HG03175 (cell line): ENCODE measurements around the gene EIF1.

Source experiments
- ATAC-seq: cut with Tn5 transposase; IDR thresholded peaks from one replicate; pipeline ENCODE4 v1.9.1; 2021; ENCODE audit warnings: mild to moderate bottlenecking, moderate library complexity; ENCODE audit not compliant: unreplicated experiment

Gene EIF1

DNA sequence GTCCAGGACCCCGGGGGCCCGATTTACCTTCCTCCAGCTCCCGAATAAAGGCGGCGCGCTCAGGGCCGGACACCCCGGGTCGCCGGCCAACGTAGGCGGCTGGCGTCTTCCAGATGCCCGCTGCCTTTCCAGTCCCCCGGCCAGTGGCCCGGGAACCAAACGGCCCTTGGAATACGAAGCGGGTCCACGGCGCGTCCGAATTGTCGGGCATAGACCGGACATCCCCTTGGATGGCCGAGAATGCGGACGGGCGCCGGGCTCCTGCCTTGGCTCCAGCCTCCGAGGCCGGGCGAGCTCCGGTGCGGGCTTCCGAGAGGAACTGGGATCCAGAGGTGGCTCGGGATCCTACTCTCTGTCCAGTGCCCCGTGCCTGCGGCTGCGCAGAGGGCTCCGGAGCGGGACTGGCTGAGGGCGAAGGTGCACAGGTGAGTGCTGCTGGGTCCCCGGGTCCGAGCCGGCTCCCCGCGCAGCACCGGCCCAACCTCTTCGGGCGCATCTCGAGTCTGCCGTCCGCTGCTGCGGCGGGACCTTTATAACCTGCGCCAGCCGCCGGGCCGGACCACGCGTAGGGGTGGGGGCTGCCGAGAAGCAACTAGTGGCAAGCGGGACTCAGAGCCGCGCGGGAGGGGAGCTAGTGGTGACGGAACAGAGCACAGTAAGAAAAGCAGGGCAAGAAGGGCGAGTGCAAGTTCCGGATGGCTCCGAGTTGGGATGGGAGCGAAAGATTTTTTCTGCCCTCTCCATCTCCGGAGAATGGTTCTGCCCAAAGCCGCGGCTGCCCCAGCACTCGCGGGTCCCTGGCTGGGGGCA, 45.7 kb downstream of the EIF1 start, which contains the start of gene HAP1:
HAP1 (minus strand) TSS at position 505 of the 810 bp plus-strand sequence; CDS start at position 496, 9 bp downstream.
- no peak for ATAC-seq

DNA sequence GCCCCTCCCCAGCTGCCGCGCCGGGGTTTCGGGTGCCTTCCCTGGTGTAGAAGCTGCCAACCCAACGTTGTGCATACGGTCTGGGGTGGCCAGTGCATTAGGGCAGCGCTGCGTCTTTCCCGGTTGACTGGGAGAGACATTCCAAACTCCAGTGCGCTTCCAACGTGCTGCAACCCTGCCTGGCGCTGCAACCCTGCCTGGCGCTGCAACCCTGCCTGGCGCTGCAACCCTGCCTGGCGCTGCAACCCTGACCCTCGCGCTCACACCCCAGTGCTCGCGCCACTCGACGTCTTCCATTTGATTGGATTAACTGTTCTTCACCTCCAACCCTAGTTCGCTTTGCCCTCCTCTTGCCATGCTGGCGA, 46.2 kb downstream of the EIF1 start:
- ATAC-seq: no peak

DNA sequence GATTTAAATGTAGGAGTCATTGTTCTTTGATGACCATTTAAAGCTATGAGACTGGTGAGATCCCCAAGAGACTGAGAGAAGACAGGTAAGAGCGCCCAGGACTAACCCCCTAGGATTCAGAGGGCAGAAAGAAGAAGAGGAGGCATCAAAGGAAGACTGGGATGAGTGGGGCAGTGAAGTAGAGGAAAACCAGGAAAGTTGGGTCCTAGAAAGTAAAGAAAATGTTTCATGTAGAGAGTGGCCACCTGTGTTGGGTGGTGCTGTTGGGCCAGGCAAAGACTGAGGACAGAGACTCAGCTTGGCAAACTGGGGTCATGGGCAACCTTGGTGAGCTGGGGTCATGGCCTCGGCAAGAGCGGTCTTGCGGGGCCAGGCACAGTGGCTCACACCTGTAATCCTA, 47.1 kb downstream of the EIF1 start:
- ATAC-seq: no peak

DNA sequence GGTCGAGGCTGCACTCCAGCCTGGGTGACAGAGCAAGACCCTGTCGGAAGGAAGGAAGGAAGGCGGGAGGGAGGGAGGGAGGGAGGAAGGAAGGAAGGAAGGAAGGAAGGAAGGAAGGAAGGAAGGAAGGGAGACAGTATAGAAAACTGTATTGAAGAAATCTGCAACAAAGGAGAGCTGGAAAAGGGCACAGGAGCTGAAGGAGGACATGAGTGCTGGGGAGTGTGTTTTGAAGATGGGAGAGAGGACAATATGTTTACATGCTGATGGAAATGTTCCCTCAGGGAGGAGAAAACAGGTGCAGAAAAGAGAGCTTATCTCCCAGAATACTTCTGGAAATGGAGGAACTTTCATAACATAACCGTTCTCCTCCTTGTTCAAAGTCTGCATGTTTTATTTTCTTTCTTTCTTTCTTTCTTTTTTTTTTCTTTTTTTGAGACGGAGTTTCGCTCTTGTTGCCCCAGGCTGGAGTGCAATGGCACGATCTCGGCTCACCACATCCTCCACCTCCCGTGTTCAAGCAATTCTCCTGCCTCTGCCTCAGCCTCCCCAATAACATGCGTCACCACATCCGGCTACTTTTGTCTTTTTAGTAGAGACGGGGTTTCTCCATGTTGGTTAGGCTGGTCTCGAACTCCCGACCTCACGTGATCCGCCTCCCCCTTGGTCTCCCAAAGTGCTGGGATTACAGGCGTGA, 48.4 kb downstream of the EIF1 start:
- ATAC-seq: no peak

DNA sequence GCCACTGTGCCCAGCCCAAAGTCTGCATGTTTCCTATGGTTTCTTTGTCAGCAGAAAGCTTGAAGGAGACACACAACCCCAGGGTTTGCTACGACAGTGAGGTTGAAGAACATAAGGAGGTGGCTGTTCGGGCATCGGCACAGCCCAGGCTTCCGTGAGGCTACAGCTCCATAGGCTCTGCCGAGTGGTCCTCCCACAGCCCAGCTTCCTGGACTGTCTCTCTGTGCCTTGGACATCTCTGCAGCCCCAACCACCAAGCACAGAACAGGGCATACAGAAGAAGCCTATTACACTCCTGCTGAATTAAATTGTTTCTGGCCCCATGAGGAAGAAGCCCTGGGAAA, 49.0 kb downstream of the EIF1 start:
- ATAC-seq: no peak

DNA sequence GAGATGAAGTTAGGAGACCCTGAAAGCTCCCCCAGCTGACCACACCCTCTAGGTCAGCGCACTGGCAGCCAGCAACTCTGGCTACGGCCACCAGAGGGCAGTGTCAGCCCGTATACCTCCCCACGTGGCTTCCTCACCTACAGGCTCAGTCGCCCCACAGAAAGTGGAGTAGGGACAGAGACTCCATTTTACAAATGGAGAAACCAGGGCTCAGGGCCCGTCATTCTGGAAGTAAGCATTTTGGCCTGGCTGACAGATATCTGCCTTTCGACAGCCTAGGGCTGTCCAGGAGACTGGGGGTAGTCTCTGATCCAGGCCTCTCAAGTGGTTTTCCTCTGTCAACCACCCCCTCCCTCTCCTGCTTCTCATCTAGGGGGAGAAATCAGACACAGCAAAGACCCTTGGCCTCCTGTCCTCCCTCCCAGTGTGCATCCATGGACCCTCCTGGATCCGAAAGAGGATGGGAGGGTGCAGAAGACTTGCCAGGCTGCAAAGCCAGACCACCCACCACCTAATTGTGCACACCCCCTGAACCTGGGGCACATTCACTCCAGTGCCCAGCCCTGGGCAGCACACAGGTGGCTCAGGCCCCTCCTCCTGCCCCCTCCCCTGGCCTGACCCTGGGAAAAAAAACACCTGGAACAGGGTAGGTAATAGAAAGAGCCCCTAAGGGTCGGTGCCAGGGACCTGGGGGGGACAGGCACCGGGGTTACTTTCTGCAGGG, 49.6 kb downstream of the EIF1 start:
- ATAC-seq: peak; percentile 76

DNA sequence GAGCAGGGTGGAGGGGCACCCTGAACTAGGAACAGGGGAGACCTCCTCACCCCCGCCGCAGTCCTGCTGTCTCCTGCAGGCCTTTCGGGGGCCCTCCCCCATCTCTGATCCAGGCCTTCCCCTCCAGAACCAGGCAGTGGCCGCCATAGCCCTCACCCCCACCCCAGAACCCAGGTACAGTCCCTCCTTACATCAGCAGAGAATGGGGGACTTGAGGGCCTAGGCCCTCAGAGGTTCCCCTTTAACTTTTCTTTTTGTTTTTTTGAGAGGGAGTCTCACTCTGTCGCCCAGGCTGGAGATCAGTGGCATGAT, 50.1 kb downstream of the EIF1 start:
- ATAC-seq: no peak

DNA sequence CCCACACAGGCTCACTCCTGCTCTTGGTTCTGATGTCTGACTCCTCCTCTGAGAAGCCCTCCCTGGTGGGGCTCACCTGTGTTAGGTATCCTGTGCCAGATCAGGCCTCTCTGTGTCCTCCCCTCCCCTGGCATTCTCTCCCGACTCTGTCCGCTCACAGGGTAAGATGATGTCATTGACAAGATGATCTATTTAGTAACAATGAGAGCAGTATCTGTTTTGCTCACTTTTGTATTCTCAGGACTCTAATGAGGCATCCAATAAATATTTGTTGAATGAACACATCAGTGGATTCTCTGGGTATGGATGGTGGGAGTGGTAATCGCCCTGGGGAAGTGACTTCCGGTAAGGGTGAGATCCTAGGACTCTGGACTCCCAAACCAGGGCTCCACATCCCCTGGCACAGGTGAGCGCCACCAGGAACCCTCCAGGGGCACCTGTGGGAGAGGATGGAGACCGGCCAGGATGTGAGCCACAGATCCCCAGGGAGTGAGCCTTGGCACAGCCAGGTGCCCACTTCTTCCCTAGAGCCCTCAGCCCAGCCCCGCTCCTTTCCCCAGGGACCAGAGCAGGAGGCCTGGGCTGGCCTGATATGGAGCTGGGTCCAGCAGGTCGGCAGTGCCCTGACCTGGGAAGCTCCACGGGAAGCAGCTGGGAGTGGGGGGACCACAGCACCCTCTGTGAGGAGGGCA, 51.1 kb downstream of the EIF1 start:
- ATAC-seq: no peak

DNA sequence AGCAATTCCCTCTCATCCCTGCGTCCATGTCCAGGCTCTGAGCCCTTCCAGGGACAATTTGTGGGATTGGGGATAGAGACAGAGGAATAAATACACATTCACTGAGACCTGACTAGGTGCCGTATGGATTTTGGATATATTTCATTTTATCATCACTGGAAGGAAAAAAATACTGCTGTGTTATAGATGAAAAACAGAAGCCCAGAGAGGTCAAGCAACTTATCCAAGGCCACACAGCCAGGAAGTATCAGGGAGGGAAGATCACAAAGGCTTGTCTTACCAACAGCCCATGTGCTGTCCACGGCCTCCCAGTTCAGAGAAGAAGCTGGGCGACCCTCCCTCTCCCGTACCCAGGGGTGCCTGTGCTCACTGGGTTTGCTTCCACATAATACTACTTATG, 51.8 kb downstream of the EIF1 start:
- ATAC-seq: no peak

DNA sequence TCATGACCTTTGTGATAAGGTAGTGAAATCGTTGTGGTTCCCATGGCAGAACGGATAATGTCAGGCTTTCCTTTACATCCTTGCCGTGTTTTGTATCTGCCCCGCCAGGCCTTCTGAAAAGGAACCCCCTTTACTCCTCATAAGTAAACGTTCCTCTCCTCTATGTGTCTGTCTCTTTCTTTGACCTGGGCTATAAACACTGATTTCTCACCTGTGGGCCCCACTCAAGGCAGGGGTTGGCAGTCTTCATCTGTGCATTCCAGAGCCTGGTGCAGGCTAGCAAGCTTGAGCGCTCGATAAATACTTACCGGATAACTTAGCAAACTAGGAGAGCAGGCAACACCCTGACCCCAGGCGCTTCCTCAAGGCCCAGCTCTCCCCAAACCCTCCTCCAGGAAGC, 53.0 kb downstream of the EIF1 start:
- no peak for ATAC-seq
